Right kidney (tissue), 1 donor: Measurements from ENCODE around the gene TRIM26.
"Not testable (repeated sequence)": the region's sequence is repeated elsewhere in the genome, so short reads cannot be mapped to it uniquely, and the experiment has no call there.

Experiments used
- DNase-seq: peaks from one replicate; pipeline ENCODE4 v3.0.0-alpha.2; 2016

The TRIM26 gene

GRCh38 chr6:30152910-30153610 lies 60.1 kb downstream of the TRIM26 start:
- no peak for DNase-seq

- DNase-seq = no peak
These were observed 61.1 kb downstream of the TRIM26 start for GRCh38 chr6:30152016-30152673.

- DNase-seq = no peak
These were observed 61.6 kb downstream of the TRIM26 start for GRCh38 chr6:30151580-30151979.

DNA sequence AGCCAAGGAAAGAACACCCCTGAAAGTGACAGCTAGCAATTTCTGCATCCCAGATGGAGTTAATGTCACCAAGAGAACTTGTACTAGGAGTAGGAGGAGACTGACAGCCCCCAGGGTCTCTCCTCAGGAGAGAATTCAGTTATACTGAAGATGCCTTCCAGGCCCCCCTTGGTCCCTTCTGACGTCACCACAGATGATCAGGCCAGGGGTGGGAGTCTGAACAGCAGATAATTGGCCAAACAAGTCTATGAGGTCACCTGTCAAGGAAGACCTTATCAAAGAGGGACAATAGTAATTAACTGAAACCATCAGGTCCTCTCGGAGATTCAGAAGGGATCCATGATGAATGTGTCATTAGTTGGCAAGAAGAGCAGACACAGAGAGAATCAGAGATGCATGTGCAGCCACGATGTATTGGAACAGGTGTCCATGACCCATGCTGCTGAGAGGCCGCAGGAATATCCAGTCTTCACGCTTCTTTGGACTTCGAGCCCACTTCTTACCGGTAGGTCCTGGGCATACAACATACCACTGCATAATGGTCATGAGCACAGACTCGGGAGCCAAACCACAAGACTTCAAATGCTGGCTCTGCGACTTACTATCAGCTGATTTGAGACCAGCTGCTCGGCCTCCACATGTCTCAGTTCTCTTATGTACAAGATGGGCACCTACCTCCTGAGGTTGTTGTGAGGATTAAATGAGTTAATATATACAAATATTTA lies 62.4 kb downstream of the TRIM26 start:
- no peak for DNase-seq

- no peak for DNase-seq
These were observed 63.2 kb downstream of the TRIM26 start for GRCh38 chr6:30149858-30150550.

DNA sequence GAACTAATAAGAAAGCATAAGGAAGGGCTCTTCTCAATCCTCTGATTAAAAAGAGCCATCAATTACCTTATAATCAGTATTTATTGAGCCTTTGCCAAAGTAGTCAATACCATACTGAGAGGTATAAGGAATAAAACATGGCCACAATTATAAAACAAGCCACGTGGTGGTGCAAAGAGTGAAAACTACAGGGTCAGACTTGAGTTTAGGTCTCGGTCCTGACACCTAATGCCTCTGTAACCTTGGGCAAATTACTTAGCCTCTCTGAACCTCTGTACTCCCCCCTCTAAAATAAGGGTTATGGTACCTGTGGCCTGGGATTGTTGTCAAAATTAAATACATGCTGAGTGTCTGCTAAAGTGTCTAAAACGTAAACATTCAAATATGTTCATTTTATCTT lies 64.0 kb downstream of the TRIM26 start:
- DNase-seq = no peak

- DNase-seq = no peak
These were observed 66.1 kb downstream of the TRIM26 start for GRCh38 chr6:30147096-30147495.

DNA sequence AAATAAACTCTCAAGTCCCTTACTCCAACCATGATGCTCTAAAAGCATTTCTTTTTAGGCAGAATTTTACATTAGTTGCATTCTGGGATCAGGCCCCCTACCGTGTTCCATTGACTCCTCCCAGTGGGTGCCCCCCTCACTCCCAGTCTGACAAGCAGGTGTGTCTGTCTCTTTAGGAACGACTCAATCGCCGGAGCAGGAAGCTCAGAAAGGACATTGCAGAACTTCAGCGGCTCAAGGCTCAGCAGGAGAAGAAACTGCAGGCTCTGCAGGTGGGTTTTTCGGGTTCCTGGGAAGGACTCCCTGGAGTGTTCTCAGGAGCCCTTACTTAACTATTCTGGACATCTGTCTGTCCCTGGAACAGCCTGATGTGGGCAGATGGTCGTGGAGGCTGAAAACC lies 67.4 kb downstream of the TRIM26 start:
- DNase-seq = no peak

- no peak for DNase-seq
These were observed 68.4 kb downstream of the TRIM26 start for GRCh38 chr6:30144811-30145210.

DNA sequence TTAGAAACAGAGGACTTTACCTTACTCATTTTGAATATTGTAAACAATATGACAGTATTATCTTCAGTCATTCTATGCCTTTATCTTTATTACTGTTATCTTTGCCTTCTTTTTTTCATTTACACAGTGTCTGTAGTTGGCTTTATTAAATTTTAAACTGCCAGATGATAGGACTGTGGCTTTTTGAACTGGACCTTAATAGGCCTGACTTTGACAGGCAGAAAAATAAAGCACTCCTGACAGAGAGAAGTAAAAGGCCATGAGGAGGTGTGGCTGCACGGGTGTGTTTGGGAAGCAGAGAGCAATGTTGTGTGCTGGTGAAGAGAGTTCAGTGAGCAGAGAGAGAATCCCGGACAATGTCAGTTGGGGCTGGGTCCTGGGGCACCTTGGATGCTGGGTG lies 69.4 kb downstream of the TRIM26 start:
- no peak for DNase-seq

DNA sequence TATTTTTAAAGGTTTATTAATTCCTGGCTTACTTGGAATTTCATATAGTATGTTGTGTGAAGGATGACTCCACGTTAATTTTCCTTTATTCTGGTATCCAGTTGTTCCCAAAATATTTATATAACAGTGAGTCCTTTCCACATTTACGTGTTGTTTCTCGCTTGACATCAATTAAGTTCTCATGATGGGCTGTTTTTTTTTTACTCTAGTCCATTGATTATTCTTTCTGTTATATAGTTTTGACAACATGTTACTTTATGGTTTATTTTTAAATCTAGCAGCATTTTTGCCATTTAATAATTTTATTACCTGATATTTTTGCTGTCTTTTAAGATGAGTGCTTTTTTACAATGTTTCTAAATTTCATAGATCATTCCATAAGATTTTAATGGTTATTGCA lies 70.5 kb downstream of the TRIM26 start:
- DNase-seq = no peak

DNA sequence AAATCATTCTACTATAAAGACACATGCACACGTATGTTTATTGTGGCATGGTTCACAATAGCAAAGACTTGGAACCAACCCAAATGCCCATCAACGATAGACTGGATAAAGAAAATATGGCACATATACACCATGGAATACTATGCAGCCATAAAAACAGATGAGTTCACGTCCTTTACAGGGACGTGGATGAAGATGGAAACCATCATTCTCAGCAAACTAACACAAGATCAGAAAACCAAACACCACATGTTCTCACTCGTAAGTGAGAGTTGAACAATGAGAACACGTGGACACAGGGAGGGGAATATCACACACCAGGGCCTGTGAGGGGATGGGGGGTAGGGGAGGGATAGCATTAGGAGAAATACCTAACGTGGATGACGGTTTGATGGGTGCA lies 73.0 kb downstream of the TRIM26 start:
- not testable (repeated sequence) for DNase-seq

DNA sequence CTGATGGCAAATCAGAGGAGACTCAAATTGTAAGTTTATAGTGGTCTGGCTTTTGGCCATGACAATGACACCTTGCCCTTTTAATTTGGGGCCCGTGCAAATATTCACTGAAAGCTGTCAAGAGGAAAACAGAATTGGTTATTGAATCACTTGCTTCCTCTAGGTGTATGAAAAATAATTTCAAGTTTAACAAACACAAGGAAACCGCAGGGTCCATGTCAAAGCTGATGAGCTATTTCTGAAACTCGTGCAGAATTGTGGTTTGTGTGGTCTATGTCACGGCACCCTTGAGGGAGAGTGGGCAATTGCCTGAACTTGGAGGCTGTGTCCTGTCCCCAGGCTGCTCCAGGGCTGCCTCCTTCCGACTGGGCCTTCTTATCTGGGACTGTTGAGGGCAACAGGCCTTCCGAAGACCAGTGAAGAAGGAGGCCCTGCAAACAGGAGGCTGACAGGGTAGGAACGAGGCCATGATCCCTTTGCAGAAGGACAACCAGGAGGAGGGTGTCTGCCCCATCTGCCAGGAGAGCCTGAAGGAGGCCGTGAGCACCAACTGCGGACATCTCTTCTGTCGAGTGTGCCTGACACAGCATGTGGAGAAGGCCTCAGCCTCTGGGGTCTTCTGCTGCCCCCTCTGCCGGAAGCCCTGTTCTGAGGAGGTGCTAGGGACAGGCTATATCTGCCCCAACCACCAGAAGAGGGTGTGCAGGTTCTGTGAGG lies 76.5 kb downstream of the TRIM26 start:
- DNase-seq = no peak

GRCh38 chr6:30135757-30136156 lies 77.4 kb downstream of the TRIM26 start, which contains the start of gene TRIM40:
TRIM40 (plus strand) TSS chr6:30136140; CDS start chr6:30137037, 897 bp downstream.
- no peak for DNase-seq

GRCh38 chr6:30135147-30135546 lies 78.1 kb downstream of the TRIM26 start:
- no peak for DNase-seq
